OCI-LY1 (cell line): Measurements from ENCODE around the gene RABGEF1.
"Not testable (repeated sequence)": the region's sequence is repeated elsewhere in the genome, so short reads cannot be mapped to it uniquely, and the experiment has no call there.

Experiments
- H2AFZ ChIP-seq: fragments of 200-600 bp; sonication (generic), shearing (Covaris generic); 2 replicates; pipeline ENCODE4 v1.6.0; 2014; ENCODE audit warnings: antibody characterized with exemption, mild to moderate bottlenecking, low read length
- H3F3A ChIP-seq: fragments of 200-600 bp; sonication (generic), shearing (Covaris generic); 2 replicates; pipeline ENCODE4 v1.6.0; 2014; ENCODE audit warnings: mild to moderate bottlenecking, antibody characterized with exemption, low read length, moderate library complexity; ENCODE audit not compliant: insufficient read depth
- H3K27ac ChIP-seq: fragments of 200-600 bp; sonication (generic); 2 replicates; pipeline ENCODE4 v1.5.1; 2014; ENCODE audit warnings: low read length, mixed run types, mild to moderate bottlenecking, low read depth; ENCODE audit not compliant: poor library complexity, severe bottlenecking
- H3K27me3 ChIP-seq: fragments of 200-600 bp; sonication (generic); 2 replicates; pipeline ENCODE4 v1.6.0; 2014; ENCODE audit warnings: antibody characterized with exemption, mild to moderate bottlenecking, low read length, moderate library complexity; ENCODE audit not compliant: insufficient read depth
- H3K36me3 ChIP-seq: fragments of 200-600 bp; sonication (generic); 2 replicates; pipeline ENCODE4 v1.6.1; 2014; ENCODE audit warnings: mild to moderate bottlenecking, antibody characterized with exemption, low read length, moderate library complexity, mixed read lengths; ENCODE audit not compliant: insufficient read depth
- H3K4me1 ChIP-seq: fragments of 200-600 bp; sonication (generic); 2 replicates; pipeline ENCODE4 v1.5.1; 2014; ENCODE audit warnings: mild to moderate bottlenecking, low read length, moderate library complexity; ENCODE audit not compliant: insufficient read depth, severe bottlenecking
- H3K4me2 ChIP-seq: fragments of 200-600 bp; sonication (generic), shearing (Covaris generic); 2 replicates; pipeline ENCODE4 v1.6.1; 2014; ENCODE audit warnings: low read length
- H3K4me3 ChIP-seq: fragments of 200-600 bp; sonication (generic); 2 replicates; pipeline ENCODE4 v1.5.1; 2014; ENCODE audit warnings: low read length, low read depth, mild to moderate bottlenecking, mixed read lengths; ENCODE audit not compliant: poor library complexity, severe bottlenecking
- H3K79me2 ChIP-seq: fragments of 200-600 bp; shearing (Covaris generic); 2 replicates; pipeline ENCODE4 v1.6.1; 2016; ENCODE audit warnings: mixed run types, low read length, mixed read lengths; ENCODE audit not compliant: insufficient read depth
- H3K9ac ChIP-seq: fragments of 200-600 bp; sonication (generic), shearing (Covaris generic); 2 replicates; pipeline ENCODE4 v1.6.1; 2014; ENCODE audit warnings: mild to moderate bottlenecking, low read length, mixed read lengths
- H3K9me2 ChIP-seq: fragments of 200-600 bp; sonication (generic), shearing (Covaris generic); 2 replicates; pipeline ENCODE4 v1.6.1; 2014; ENCODE audit warnings: low read depth, mild to moderate bottlenecking, low read length, mixed read lengths
- H3K9me3 ChIP-seq: fragments of 200-600 bp; shearing (Covaris generic); 2 replicates; pipeline ENCODE4 v1.6.1; 2014; ENCODE audit warnings: low read length, mixed read lengths
- H4K20me1 ChIP-seq: fragments of 200-600 bp; sonication (generic), shearing (Covaris generic); 2 replicates; pipeline ENCODE4 v1.6.0; 2016; ENCODE audit warnings: mild to moderate bottlenecking, low read length; ENCODE audit not compliant: insufficient read depth
- EZH2 ChIP-seq: fragments of 200-600 bp; sonication (generic), shearing (Covaris generic); IDR thresholded peaks from 2 replicates; pipeline ENCODE4 v1.8.0; 2017; ENCODE audit warnings: borderline replicate concordance, mixed run types, mild to moderate bottlenecking, antibody characterized with exemption, low read length, moderate library complexity, mixed read lengths
- TF ChIP-seq, protein P1 (sequence below): fragments of 200-600 bp; sonication (generic), shearing (Covaris generic); IDR thresholded peaks from 2 replicates; pipeline ENCODE4 v1.5.1; 2017; ENCODE audit warnings: mild to moderate bottlenecking, antibody characterized with exemption, low read length, moderate library complexity, mixed read lengths

Gene RABGEF1

DNA sequence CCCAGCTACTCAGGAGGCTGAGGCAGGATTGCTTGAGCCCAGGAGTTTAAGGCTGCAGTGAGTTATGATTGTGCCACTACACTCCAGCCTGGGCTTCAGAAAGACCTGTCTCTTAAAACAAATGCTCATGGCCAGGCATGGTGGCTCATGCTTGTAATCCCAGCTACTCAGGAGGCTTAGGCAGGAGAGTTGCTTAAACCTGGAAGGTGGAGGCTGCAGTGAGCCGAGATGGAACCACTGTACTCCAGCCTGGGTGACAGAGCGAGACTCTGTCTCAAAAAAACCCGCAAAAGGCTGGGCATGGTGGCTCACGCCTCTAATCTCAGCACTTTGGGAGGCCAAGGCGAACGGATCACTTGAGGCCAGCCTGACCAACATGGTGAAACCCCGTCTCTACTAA lies 77.4 kb downstream of the RABGEF1 start:
- H3K27ac ChIP-seq, H3K4me1 ChIP-seq, H2AFZ ChIP-seq, H3K9ac ChIP-seq, H3K9me3 ChIP-seq, H4K20me1 ChIP-seq, H3K36me3 ChIP-seq, H3K4me2 ChIP-seq, H3F3A ChIP-seq, H3K27me3 ChIP-seq, H3K9me2 ChIP-seq, H3K79me2 ChIP-seq, H3K4me3 ChIP-seq: not testable (repeated sequence)

DNA sequence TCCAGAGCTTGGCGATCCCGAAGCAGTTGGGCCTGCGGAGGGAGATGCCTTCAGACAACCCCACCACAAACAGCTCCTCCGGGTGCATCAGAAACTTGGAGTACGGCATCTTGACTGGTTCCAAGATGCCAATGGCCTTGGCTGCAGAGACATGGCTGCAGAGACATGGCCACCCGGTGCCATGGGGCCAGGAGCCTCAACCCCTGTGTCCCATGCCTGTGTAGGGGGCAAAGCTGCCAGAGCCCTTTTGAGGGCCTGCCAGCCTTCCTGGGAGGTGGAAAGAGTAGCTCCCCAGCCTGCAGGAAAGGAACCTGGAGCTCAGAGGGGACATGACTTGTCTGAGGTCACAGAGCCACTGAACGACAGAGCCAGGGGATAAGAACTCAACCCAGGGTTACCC lies 83.5 kb downstream of the RABGEF1 start:
- H3K79me2 ChIP-seq: no peaks in the 10 kb centered on the region
- no peak overlapping the region for H3K4me3 ChIP-seq
- H3K36me3 ChIP-seq: no peaks in the 10 kb centered on the region
- H3K9ac ChIP-seq: no peak overlapping the region
- H4K20me1 ChIP-seq: no peaks in the 10 kb centered on the region
- no peak for TF ChIP-seq EZH2
- TF ChIP-seq, protein P1, sequence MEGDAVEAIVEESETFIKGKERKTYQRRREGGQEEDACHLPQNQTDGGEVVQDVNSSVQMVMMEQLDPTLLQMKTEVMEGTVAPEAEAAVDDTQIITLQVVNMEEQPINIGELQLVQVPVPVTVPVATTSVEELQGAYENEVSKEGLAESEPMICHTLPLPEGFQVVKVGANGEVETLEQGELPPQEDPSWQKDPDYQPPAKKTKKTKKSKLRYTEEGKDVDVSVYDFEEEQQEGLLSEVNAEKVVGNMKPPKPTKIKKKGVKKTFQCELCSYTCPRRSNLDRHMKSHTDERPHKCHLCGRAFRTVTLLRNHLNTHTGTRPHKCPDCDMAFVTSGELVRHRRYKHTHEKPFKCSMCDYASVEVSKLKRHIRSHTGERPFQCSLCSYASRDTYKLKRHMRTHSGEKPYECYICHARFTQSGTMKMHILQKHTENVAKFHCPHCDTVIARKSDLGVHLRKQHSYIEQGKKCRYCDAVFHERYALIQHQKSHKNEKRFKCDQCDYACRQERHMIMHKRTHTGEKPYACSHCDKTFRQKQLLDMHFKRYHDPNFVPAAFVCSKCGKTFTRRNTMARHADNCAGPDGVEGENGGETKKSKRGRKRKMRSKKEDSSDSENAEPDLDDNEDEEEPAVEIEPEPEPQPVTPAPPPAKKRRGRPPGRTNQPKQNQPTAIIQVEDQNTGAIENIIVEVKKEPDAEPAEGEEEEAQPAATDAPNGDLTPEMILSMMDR: no peak
- no peaks in the 10 kb centered on the region for H3K4me1 ChIP-seq
- H3K9me2 ChIP-seq: no peaks in the 10 kb centered on the region
- H2AFZ ChIP-seq: no peak overlapping the region
- H3K27me3 ChIP-seq: no peaks in the 10 kb centered on the region
- no peaks in the 10 kb centered on the region for H3F3A ChIP-seq
- H3K4me2 ChIP-seq: no peak overlapping the region
- H3K27ac ChIP-seq: no peak overlapping the region
- no peaks in the 10 kb centered on the region for H3K9me3 ChIP-seq

DNA sequence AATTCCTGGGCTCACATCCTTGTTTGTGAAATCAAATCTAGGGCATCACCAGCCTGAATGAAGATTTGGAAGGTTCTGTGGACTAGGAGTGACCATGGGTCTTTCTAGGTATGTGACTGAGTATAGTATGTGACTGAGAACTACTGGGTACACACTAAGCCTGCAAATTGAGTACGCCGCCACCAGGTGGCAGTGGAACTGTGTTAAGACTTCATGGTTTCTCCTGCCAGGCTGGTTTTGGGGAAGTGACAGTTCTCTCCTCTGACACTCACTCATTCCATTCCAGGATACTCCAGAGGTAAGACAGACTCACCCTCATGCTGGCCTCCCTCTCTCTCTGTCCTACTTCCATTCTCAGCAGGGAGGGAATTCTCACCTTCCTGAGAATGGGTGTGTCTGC lies 85.0 kb downstream of the RABGEF1 start:
- not testable (repeated sequence) for H3K9me3 ChIP-seq, H3K4me1 ChIP-seq, H3K9ac ChIP-seq, H2AFZ ChIP-seq, H3K36me3 ChIP-seq, H3K27me3 ChIP-seq, H3K27ac ChIP-seq, H3K9me2 ChIP-seq, H4K20me1 ChIP-seq, H3K4me2 ChIP-seq, H3F3A ChIP-seq, H3K4me3 ChIP-seq, H3K79me2 ChIP-seq
- TF ChIP-seq, protein P1: peak; percentile 61; the same call in 1 of the 2 replicates

DNA sequence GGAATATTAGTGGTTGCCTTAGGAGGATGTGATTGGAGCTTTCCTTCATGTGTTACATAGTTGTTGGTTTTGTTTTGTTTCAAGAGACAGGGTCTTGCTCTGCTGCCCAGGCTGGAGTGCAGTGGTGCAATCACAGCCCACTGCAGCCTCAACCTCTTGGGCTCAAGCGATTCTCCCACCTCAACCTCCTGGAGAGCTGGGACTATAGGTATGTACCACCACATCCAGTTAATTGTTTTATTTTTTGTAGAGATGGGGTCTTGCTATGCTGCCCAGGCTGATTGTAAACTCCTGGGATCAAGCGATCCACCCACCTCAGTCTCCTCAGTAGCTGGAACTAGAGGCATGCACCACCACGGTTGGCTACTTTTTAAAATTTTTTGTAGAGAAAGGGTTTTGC lies 86.1 kb downstream of the RABGEF1 start:
- H3K9me3 ChIP-seq: no peaks in the 10 kb centered on the region
- H3K4me2 ChIP-seq: no peak overlapping the region
- no peaks in the 10 kb centered on the region for H3K27me3 ChIP-seq
- no peak overlapping the region for H3K27ac ChIP-seq
- H3K9ac ChIP-seq: no peak overlapping the region
- no peaks in the 10 kb centered on the region for H3K36me3 ChIP-seq
- no peak overlapping the region for H3K4me3 ChIP-seq
- H3K4me1 ChIP-seq: no peaks in the 10 kb centered on the region
- TF ChIP-seq, protein P1: no peak
- TF ChIP-seq EZH2: no peak
- H3K9me2 ChIP-seq: no peaks in the 10 kb centered on the region
- no peaks in the 10 kb centered on the region for H3K79me2 ChIP-seq
- no peak overlapping the region for H2AFZ ChIP-seq
- H4K20me1 ChIP-seq: no peaks in the 10 kb centered on the region
- H3F3A ChIP-seq: no peaks in the 10 kb centered on the region

DNA sequence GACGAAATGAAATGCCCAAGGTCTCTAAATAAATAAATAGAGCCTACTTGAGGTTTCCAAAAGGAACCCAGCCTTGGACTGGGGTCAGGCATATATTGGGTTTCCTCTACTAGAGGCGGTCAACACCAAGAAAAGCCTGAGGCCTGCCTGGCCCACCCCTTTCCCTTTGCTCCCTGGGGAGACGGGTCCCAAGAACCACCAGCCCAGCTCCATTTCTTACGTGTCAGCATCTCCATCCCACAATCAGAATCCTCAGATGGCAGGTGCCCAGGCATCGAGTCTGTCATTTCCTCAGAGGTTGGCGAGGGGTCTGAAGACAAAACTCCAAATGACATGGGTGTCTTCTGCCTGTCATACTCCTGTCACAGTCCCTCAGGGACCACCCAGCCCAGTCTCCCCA lies 90.4 kb downstream of the RABGEF1 start:
- not testable (repeated sequence) for H3K79me2 ChIP-seq, H3F3A ChIP-seq, H2AFZ ChIP-seq, H3K4me2 ChIP-seq, H3K4me1 ChIP-seq, H3K27ac ChIP-seq, H3K27me3 ChIP-seq, H3K9me2 ChIP-seq, H3K36me3 ChIP-seq, H3K4me3 ChIP-seq, H4K20me1 ChIP-seq, H3K9ac ChIP-seq, H3K9me3 ChIP-seq
